Hepatic stellate cell (primary cell): ENCODE results near the gene KLF17.

Experiments
- DNase-seq: peaks from one replicate; pipeline ENCODE4 v3.0.0; 2011; ENCODE audit warnings: low spot score

KLF17 gene

GRCh38 chr1:44152692-44153091 lies 34.1 kb downstream of the KLF17 start:
- DNase-seq: no peak

GRCh38 chr1:44154049-44154448 lies 35.4 kb downstream of the KLF17 start:
- no peak for DNase-seq

DNA sequence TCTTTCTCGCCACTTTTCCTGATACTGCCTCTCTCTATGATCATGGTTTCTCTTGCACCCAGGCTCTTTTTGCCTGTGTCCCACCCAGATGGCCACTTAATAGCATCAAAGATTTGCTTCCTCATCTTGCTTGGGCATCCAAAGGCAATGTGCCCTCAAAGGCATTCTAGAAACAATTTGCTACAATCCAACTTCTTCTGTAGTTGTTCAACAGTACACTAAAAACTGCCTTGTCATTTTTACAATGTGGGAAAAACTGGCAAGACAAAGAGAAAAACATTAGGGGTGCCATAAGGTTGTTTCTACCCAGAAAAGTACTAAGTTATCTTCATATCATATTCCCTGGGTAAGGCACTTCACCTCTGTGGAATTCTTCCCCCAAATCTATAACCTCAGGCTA lies 39.3 kb downstream of the KLF17 start:
- DNase-seq: no peak

DNA sequence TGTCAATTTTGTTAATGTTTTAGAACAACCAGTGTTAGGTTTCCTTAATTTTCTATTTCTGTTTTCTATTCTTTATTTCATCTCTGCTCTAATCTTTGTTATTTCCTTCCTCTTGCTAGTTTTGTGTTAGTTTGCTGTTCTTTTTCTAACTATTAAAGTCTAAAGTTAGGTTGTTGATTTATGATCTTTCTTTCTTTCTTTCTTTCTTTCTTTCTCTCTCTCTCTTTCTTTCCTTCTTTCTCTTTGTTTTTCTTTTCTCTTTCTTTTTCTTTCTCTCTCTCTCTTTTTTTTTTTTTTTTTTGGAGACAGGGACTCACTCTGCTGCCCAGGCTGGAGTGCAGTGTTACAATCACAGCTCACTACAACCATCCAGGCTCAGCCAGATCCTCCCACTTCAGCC lies 40.2 kb downstream of the KLF17 start:
- DNase-seq: no peak

DNA sequence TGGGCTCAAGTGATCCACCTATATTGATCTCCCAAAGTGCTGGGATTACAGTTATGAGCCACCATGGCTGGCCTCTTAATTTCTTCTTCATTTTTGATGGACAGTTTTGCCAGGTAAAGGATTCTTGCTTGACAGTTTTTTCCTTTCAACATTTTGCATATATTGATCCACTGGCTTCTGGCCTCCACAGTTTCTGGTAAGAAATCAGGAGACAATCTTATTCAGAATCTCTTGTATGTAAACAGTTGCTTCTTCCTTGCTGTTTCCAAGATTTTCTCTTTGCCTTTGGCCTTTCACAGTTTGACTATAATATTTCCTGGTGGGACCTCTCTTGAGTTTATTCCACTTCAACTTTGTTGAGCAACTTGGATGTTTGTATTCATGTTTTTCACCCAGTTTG lies 42.9 kb downstream of the KLF17 start:
- no peak for DNase-seq

DNA sequence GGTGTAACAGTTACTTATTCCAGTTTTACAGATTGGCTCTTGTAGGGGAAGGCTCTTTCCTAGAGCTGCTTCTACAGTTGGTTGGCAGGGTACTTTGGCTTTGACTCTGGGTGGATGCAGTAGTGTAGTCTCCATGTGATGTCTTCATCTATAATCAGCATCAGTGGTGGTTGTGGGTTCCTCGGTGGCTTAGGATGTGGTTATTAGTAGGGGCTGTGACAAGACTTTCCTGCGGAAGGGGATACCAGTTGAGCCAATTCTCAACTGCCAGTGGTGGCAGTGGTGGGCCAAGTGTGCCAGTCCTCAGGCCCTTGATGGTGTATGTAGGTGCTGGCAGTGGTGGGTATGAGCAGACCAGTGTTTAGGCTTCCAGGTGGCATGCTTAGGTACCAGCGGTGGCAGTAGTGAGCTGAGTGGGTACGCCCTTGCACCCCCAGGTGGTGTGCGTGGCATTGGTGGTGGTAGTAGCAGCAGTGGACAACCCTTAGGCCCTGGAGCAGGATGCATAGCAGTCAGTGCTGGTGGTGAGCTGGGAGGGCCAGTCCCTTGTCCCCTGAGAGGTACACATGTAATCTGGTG lies 50.0 kb downstream of the KLF17 start:
- DNase-seq: no peak

DNA sequence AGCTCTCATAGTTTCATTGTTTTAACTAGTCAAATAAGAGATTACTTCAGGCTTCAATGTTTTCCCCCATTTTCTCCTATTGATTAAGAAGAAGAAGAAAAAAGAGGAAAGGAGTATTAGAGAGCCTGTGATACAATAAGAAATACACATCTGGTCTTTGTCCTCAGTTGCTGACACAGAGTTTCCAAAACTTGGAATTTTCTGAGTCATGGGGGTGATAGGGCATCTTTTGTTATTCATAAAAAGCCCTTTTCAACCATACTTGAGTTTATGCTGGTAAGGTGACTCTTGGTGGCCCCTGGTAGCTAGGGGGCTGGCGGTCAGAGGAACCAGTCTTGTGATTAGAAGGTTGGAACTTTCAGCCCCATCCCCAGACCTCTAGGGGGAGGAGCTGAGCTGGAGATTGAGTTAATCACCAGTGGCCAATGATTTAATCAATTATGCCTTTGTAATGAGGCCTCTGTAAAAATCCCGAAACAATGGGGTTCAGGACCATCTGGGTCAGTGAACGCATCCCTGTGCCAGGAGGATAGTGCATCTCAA lies 51.7 kb downstream of the KLF17 start:
- DNase-seq: no peak

DNA sequence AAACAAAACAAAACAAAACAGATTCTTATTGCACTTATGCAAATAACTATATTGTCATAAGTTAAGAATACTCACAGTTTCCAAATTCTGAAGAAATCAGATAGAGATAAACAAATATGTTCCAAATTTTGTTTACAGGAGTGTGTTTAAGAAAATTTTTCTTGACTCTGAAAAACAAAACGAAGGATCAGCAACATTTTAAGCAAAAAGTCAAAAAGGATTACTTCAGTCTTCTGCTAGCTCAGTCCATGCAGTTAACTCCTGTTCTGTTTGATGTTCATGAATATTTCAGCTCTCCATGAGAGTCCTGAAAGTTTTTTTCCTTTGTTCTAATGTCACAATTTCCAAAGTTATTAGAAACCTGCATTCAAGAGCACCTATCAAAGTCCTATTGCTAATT lies 56.0 kb downstream of the KLF17 start:
- DNase-seq: no peak
